Parathyroid adenoma (tissue), 2 donors: ENCODE measurements around the gene MIA.

Experiments
- H2AFZ ChIP-seq: fragments of 300-600 bp; sonication (generic); one replicate; pipeline ENCODE4 v1.7.0; 2017; ENCODE audit warnings: antibody characterized with exemption, mild to moderate bottlenecking
- H3K27ac ChIP-seq: fragments of 300-600 bp; sonication (generic); one replicate; pipeline ENCODE4 v1.7.0; 2017
- H3K27me3 ChIP-seq: fragments of 300-600 bp; sonication (generic); one replicate; pipeline ENCODE4 v1.7.0; 2017; ENCODE audit warnings: low read length; ENCODE audit not compliant: control insufficient read depth, insufficient read depth
- H3K36me3 ChIP-seq: fragments of 300-600 bp; sonication (generic); one replicate; pipeline ENCODE4 v1.7.0; 2017; ENCODE audit warnings: low read length; ENCODE audit not compliant: control insufficient read depth, insufficient read depth
- H3K4me1 ChIP-seq: fragments of 300-600 bp; sonication (generic); one replicate; pipeline ENCODE4 v1.7.0; 2017; ENCODE audit warnings: control low read depth
- H3K4me2 ChIP-seq: fragments of 300-600 bp; sonication (generic); one replicate; pipeline ENCODE4 v1.7.0; 2017; ENCODE audit warnings: low read length
- H3K4me3 ChIP-seq: fragments of 300-600 bp; sonication (generic); one replicate; pipeline ENCODE4 v1.7.0; 2017; ENCODE audit warnings: low read depth, low read length
- H3K79me2 ChIP-seq: fragments of 300-600 bp; sonication (generic); one replicate; pipeline ENCODE4 v1.7.0; 2017; ENCODE audit warnings: control low read depth
- H3K9ac ChIP-seq: fragments of 300-600 bp; sonication (generic); one replicate; pipeline ENCODE4 v1.7.0; 2017; ENCODE audit warnings: mild to moderate bottlenecking
- H3K9me3 ChIP-seq: fragments of 300-600 bp; sonication (generic); one replicate; pipeline ENCODE4 v1.7.0; 2017; ENCODE audit warnings: low read length; ENCODE audit not compliant: control insufficient read depth
- TF ChIP-seq, protein P1 (sequence below): fragments of 300-600 bp; sonication (generic); IDR thresholded peaks from one replicate; pipeline ENCODE4 v1.7.0; 2017; ENCODE audit warnings: antibody characterized with exemption, mild to moderate bottlenecking
- donor health status: primary hyperparathyroidism.

Gene MIA

DNA sequence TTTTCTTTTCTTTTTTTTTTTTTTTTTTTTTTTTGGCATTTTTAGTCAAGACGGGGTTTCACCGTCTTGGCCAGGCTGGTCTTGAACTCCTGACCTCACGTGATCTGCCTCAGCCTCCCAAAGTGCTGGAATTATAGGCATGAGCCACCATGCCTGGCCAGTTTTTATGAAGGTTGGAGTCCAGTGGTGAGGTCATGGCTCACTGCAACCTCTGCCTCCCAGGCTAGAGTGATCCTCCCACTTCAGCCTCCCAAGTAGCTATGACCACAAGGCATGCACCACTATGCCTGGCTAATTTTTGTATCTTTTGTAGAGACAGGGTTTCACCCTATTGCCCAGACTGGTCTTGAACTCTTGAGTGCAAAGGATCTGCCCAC is 20.1 kb upstream of the MIA start:
- H3K9ac ChIP-seq = no peak overlapping the region
- no peaks in the 10 kb centered on the region for H3K4me1 ChIP-seq
- H3K27ac ChIP-seq = no peak overlapping the region
- H2AFZ ChIP-seq = no peak overlapping the region
- H3K4me2 ChIP-seq = no peak overlapping the region
- no peaks in the 10 kb centered on the region for H3K36me3 ChIP-seq
- no peaks in the 10 kb centered on the region for H3K27me3 ChIP-seq
- TF ChIP-seq, protein P1, sequence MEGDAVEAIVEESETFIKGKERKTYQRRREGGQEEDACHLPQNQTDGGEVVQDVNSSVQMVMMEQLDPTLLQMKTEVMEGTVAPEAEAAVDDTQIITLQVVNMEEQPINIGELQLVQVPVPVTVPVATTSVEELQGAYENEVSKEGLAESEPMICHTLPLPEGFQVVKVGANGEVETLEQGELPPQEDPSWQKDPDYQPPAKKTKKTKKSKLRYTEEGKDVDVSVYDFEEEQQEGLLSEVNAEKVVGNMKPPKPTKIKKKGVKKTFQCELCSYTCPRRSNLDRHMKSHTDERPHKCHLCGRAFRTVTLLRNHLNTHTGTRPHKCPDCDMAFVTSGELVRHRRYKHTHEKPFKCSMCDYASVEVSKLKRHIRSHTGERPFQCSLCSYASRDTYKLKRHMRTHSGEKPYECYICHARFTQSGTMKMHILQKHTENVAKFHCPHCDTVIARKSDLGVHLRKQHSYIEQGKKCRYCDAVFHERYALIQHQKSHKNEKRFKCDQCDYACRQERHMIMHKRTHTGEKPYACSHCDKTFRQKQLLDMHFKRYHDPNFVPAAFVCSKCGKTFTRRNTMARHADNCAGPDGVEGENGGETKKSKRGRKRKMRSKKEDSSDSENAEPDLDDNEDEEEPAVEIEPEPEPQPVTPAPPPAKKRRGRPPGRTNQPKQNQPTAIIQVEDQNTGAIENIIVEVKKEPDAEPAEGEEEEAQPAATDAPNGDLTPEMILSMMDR = no peak
- no peaks in the 10 kb centered on the region for H3K9me3 ChIP-seq
- no peak overlapping the region for H3K4me3 ChIP-seq
- peaks cover 32% of the 10 kb centered on the region for H3K79me2 ChIP-seq

DNA sequence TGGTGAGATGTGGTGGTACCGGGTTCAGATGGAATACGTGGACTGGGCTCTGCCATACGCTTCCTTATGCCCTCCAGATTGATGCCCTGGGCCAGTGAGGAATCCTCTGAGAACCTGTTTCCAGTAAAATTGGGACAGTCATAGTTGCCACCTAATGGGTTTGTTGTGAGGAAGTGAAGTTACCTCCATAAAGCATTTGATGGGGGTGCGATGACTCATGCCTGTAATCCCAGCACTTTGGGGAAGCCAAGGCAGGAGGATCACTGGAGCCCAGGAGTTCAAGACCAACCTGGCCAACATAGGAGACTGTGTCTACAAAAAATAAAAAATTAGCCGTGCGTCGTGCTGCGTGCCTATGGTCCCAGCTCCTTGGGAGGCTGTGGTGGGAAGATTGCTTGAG is 19.5 kb upstream of the MIA start:
- no peaks in the 10 kb centered on the region for H3K27me3 ChIP-seq
- H3K9ac ChIP-seq = no peak overlapping the region
- H3K4me2 ChIP-seq = no peak overlapping the region
- TF ChIP-seq, protein P1 = no peak
- no peaks in the 10 kb centered on the region for H3K4me1 ChIP-seq
- H3K36me3 ChIP-seq = no peaks in the 10 kb centered on the region
- no peak overlapping the region for H2AFZ ChIP-seq
- H3K79me2 ChIP-seq = peaks cover 32% of the 10 kb centered on the region
- no peak overlapping the region for H3K27ac ChIP-seq
- no peaks in the 10 kb centered on the region for H3K9me3 ChIP-seq
- H3K4me3 ChIP-seq = no peak overlapping the region

DNA sequence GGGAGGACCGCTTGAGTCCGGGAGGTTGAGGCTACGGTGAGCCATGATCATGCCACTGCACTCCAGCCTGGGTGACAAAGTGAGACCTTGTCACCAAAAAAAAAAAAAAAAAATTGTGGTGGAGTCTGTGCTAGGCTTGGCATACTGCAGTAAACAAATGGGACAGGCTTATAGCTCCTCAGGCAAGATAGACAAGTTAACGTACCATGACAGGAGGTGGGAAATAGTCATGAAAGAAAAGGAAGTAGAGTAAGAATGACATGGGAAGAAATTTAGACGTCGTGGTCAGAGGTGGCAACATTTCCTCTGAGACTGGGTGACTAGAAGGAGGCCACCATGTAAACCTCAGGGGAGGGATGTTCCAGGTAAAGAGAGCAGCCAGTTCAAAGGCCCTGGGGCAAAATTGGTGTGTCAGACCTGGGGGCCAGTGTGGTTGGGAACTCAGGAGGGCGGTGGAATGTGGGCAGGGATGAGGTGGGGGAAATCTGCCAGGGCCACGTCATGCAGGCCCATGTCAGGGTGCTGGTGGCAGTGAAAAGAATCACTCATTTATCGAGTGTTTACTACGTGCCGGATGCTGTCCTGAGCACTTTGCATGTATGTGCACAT is 18.7 kb upstream of the MIA start:
- Histone ChIP-seq H3K4me2 (no peak overlapping the region), H3K36me3 (no peaks in the 10 kb centered on the region), H3K27ac (no peak overlapping the region), H3K9me3 (no peaks in the 10 kb centered on the region), H3K4me3 (no peak overlapping the region), H2AFZ (no peak overlapping the region), H3K27me3 (no peaks in the 10 kb centered on the region), H3K79me2 (peaks cover 28% of the 10 kb centered on the region), H3K4me1 (no peaks in the 10 kb centered on the region), H3K9ac (no peak overlapping the region)
- TF ChIP-seq, protein P1 = no peak

DNA sequence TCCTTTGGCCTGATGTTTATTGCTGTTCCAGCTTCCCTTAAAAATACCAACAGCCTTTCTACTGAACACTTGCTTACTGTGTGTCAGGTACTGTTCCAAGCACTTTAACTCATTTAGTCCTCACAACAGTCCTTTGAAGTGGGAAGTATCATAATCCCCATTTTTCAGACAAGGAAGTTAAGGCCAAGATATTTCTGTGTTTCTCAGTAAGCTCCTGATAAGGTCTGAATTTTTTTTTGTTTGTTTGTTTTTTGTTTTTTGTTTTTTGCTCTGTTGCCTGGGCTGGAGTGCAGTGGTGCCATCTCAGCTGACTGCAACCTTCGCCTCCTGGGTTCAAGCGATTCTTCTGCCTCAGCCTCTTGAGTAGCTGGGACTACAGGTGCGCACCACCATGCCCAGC is 16.8 kb upstream of the MIA start:
- Histone ChIP-seq H3K9ac (no peak overlapping the region), H3K9me3 (no peaks in the 10 kb centered on the region), H3K79me2 (peaks cover 15% of the 10 kb centered on the region), H3K4me3 (no peak overlapping the region), H3K27me3 (no peaks in the 10 kb centered on the region), H3K4me2 (no peak overlapping the region), H3K4me1 (no peaks in the 10 kb centered on the region), H3K36me3 (no peaks in the 10 kb centered on the region), H3K27ac (no peak overlapping the region), H2AFZ (no peak overlapping the region)
- TF ChIP-seq, protein P1 = no peak

DNA sequence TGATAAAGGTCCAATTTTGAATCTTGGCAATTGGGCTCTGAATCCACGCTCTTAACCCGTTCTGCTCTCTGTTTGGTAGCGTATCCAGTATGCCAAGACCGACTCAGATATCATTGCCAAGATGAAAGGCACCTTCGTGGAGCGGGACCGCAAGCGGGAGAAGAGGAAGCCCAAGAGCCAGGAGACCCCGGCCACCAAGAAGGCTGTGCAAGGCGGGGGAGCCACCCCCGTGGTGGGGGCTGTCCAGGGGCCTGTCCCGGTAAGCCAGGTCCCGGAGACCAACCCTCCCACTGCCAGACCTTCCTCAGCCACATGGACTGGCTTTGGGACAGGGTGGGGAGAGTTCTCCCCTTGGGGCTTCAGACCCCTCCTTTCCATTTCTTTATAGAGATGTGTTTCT is 16.0 kb upstream of the MIA start:
- Histone ChIP-seq H3K9me3 (no peaks in the 10 kb centered on the region), H3K27me3 (no peaks in the 10 kb centered on the region), H3K36me3 (no peaks in the 10 kb centered on the region), H3K79me2 (peaks cover 9% of the 10 kb centered on the region), H3K4me1 (no peaks in the 10 kb centered on the region), H3K9ac (no peak overlapping the region), H3K27ac (no peak overlapping the region), H2AFZ (no peak overlapping the region), H3K4me2 (no peak overlapping the region), H3K4me3 (no peak overlapping the region)
- TF ChIP-seq, protein P1 = no peak
